H9 (cell line): ENCODE data around the gene MAPK8IP3. TPM values are rescaled to one million over a fixed set of nuclear protein-coding genes. Genes with fewer than 3 reads are reported as not detected.

ENCODE experiments used
- DNase-seq: peaks from one replicate; pipeline ENCODE4 v3.0.0-alpha.2; 2017
- H2AFZ ChIP-seq: one replicate; pipeline ENCODE4 v1.6.1; 2013; ENCODE audit warnings: mild to moderate bottlenecking, low read length, control low read depth, moderate library complexity
- H2AK5ac ChIP-seq: 2 replicates; pipeline ENCODE4 v1.6.1; 2013; ENCODE audit warnings: low read length, control low read depth, mixed read lengths; ENCODE audit not compliant: insufficient read length
- H2BK120ac ChIP-seq: one replicate; pipeline ENCODE4 v1.6.1; 2013; ENCODE audit warnings: low read depth, mild to moderate bottlenecking, low read length, control low read depth, inconsistent platforms; ENCODE audit not compliant: poor library complexity, severe bottlenecking
- H2BK12ac ChIP-seq: 2 replicates; pipeline ENCODE4 v1.6.1; 2013; ENCODE audit warnings: low read length, control low read depth, mixed read lengths, low read depth; ENCODE audit not compliant: insufficient read length
- H2BK15ac ChIP-seq: 2 replicates; pipeline ENCODE4 v1.6.1; 2013; ENCODE audit warnings: low read depth, low read length, control low read depth
- H2BK20ac ChIP-seq: one replicate; pipeline ENCODE4 v1.6.1; 2013; ENCODE audit warnings: low read depth, mild to moderate bottlenecking, low read length, control low read depth, inconsistent platforms; ENCODE audit not compliant: poor library complexity, severe bottlenecking
- H2BK5ac ChIP-seq: 2 replicates; pipeline ENCODE4 v1.6.1; 2013; ENCODE audit warnings: low read length, control low read depth, mixed read lengths; ENCODE audit not compliant: insufficient read length
- H3K14ac ChIP-seq: 2 replicates; pipeline ENCODE4 v1.6.1; 2013; ENCODE audit warnings: low read length, control low read depth; ENCODE audit not compliant: insufficient read depth
- H3K18ac ChIP-seq: 2 replicates; pipeline ENCODE4 v1.6.1; 2013; ENCODE audit warnings: low read depth, mild to moderate bottlenecking, mixed read lengths, low read length, control low read depth; ENCODE audit not compliant: insufficient read length
- H3K23ac ChIP-seq: 2 replicates; pipeline ENCODE4 v1.6.1; 2013; ENCODE audit warnings: low read length, control low read depth, mixed read lengths, low read depth; ENCODE audit not compliant: insufficient read length
- H3K23me2 ChIP-seq: 2 replicates; pipeline ENCODE4 v1.6.1; 2013; ENCODE audit warnings: low read depth, mild to moderate bottlenecking, mixed read lengths, low read length, control low read depth; ENCODE audit not compliant: insufficient read length, poor library complexity, severe bottlenecking
- H3K27ac ChIP-seq: 2 replicates; pipeline ENCODE4 v1.5.1; 2013; ENCODE audit warnings: low read length, control low read depth, mixed read lengths, low read depth; ENCODE audit not compliant: insufficient read length
- H3K27me3 ChIP-seq: 2 replicates; pipeline ENCODE4 v1.6.1; 2013; ENCODE audit warnings: low read length, control low read depth, inconsistent platforms; ENCODE audit not compliant: insufficient read depth
- H3K4ac ChIP-seq: 2 replicates; pipeline ENCODE4 v1.6.1; 2013; ENCODE audit warnings: low read depth, mild to moderate bottlenecking, control low read depth, inconsistent platforms, low read length, moderate library complexity
- H3K4me1 ChIP-seq: 2 replicates; pipeline ENCODE4 v1.6.1; 2013; ENCODE audit warnings: low read length, control low read depth, inconsistent platforms; ENCODE audit not compliant: insufficient read depth
- H3K4me2 ChIP-seq: 2 replicates; pipeline ENCODE4 v1.6.1; 2013; ENCODE audit warnings: low read length, control low read depth, mixed read lengths; ENCODE audit not compliant: insufficient read length, insufficient read depth
- H3K56ac ChIP-seq: 2 replicates; pipeline ENCODE4 v1.6.1; 2013; ENCODE audit warnings: low read depth, mild to moderate bottlenecking, mixed read lengths, low read length, control low read depth; ENCODE audit not compliant: insufficient read length
- H3K79me1 ChIP-seq: 2 replicates; pipeline ENCODE4 v1.6.1; 2013; ENCODE audit warnings: low read depth, mild to moderate bottlenecking, moderate library complexity, low read length, control low read depth, inconsistent platforms; ENCODE audit not compliant: insufficient read depth, poor library complexity, severe bottlenecking
- H3K79me2 ChIP-seq: 2 replicates; pipeline ENCODE4 v1.6.1; 2013; ENCODE audit warnings: low read length, control low read depth, inconsistent platforms; ENCODE audit not compliant: insufficient read depth
- H3K9ac ChIP-seq: 2 replicates; pipeline ENCODE4 v1.6.1; 2013; ENCODE audit warnings: low read length, control low read depth, mixed read lengths; ENCODE audit not compliant: insufficient read length; ENCODE audit errors: extremely low read depth
- H3K9me3 ChIP-seq: one replicate; pipeline ENCODE4 v1.6.1; 2013; ENCODE audit warnings: low read depth, low read length, inconsistent platforms; ENCODE audit not compliant: control insufficient read depth
- H3T11ph ChIP-seq: one replicate; pipeline ENCODE4 v1.6.1; 2013; ENCODE audit warnings: mild to moderate bottlenecking, low read length, control low read depth, inconsistent platforms
- H4K20me1 ChIP-seq: one replicate; pipeline ENCODE4 v1.6.1; 2013; ENCODE audit not compliant: control insufficient read depth, insufficient read length, insufficient read depth
- H4K5ac ChIP-seq: 2 replicates; pipeline ENCODE4 v1.6.1; 2013; ENCODE audit warnings: low read depth, mild to moderate bottlenecking, mixed read lengths, low read length, control low read depth; ENCODE audit not compliant: insufficient read length
- H4K8ac ChIP-seq: replicated peaks from 2 replicates; pipeline ENCODE4 v1.6.1; 2013; ENCODE audit warnings: low read length, control low read depth, mixed read lengths, low read depth; ENCODE audit not compliant: insufficient read length
- H4K91ac ChIP-seq: 2 replicates; pipeline ENCODE4 v1.6.1; 2013; ENCODE audit warnings: low read depth, mild to moderate bottlenecking, moderate library complexity, mixed read lengths, low read length, control low read depth; ENCODE audit not compliant: insufficient read length
- H3K27ac Mint-ChIP-seq, 3 experiments: 2 replicates in 2 of 3; 3 replicates in 1 of 3; pipeline ENCODE4 v1.8.0; 2020 to 2021; ENCODE audit warnings: mixed read lengths in 3 of 3, mild to moderate bottlenecking in 1 of 3, moderate library complexity in 1 of 3
- H3K27me3 Mint-ChIP-seq: 2 replicates; pipeline ENCODE4 v1.8.0; 2021; ENCODE audit warnings: low read depth, mild to moderate bottlenecking, moderate library complexity, mixed read lengths
- H3K36me3 Mint-ChIP-seq, 3 experiments: 2 replicates in 2 of 3; 3 replicates in 1 of 3; pipeline ENCODE4 v1.8.0; 2020 to 2021; ENCODE audit warnings: low read depth in 3 of 3, mixed read lengths in 3 of 3; ENCODE audit not compliant: insufficient read depth in 1 of 3
- H3K4me1 Mint-ChIP-seq, 2 experiments: 2 replicates each; pipeline ENCODE4 v1.8.0; 2020; ENCODE audit warnings: mixed read lengths in 2 of 2
- H3K4me3 Mint-ChIP-seq, 2 experiments: 2 replicates in 1 of 2; 3 replicates in 1 of 2; pipeline ENCODE4 v1.8.0; 2020 to 2021; ENCODE audit warnings: mild to moderate bottlenecking in 2 of 2, mixed read lengths in 2 of 2, moderate library complexity in 1 of 2
- H3K9me3 Mint-ChIP-seq, 2 experiments: 2 replicates in 1 of 2; 3 replicates in 1 of 2; pipeline ENCODE4 v1.8.0; 2020; ENCODE audit warnings: mild to moderate bottlenecking in 2 of 2, mixed read lengths in 2 of 2, moderate library complexity in 1 of 2
- CTCF ChIP-seq: fragments of 200-600 bp; sonication (generic); conservative IDR thresholded peaks from 3 replicates; pipeline ENCODE4 v1.8.0; 2021; ENCODE audit warnings: antibody characterized with exemption, mild to moderate bottlenecking
- WGBS: extraction: QIAGEN DNeasy Blood & Tissue Kit; methylation state at CpG from one replicate; pipeline ENCODE4 v1.1.7; 2013; ENCODE audit warnings: missing lambda C conversion rate, low lambda C conversion rate, mixed read lengths; ENCODE audit not compliant: insufficient read length; ENCODE audit errors: extremely low coverage; 5-methylcytosine and 5-hydroxymethylcytosine counted together
- total RNA-seq: library from RNA; stranded (reverse); gene quantifications from 2 replicates; pipeline ENCODE4 v1.2.1, GENCODE V29; 2021

The MAPK8IP3 gene
- total RNA-seq, 1 experiment from 2014 or later, result 51.3 TPM

DNA sequence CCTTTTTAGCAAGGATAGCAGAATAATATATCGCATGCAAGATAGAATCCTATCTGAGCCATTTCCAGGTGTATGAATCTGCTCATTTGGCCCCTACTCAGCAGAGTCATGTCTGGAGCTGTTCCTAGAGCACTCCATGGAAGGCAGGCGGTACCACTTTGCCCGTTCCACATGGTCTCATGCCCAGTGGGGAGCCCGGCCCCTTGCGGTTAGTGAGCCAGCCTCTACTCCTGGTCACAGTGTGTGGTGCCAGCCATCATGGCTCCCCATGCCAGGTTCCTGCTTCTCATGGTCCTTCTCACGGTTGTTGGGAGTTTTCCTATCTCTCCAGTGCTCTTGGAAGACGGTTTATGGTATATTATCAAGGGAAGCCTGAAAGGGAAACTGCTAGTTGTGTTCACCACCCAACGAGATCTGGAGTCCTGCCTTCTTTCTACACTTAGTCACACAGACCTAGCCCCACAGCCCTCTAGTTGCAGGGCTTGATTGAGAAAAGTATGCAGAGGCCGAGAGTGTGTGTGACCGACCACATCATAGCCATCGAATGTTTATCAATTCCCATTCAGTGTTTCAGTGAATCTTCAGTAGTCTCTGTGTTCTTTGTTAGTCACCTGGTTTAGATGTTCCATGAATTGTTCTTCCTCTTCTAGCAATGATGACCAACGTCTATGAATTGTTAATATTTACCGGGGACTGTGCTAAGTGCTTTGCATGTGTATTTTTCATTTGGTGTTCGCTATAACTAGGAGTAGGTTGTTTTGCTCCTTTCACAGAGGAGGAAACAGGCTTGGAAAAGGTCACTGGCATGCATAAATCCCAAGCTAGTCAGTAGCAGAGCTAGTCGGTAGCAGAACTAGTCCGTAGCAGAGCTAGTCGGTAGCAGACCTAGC lies 18.3 kb upstream of the MAPK8IP3 start:
- Histone ChIP-seq H3K4me2 (no peak overlapping the region), H3K9ac (no peak overlapping the region)
- H3K36me3 Mint-ChIP-seq, result peaks cover 35 to 85% (median 84%) of the 10 kb centered on the region in 3 experiments

More for the DNA sequence above, 18.3 kb upstream of the MAPK8IP3 start:
- DNase-seq, result no peak
- Histone ChIP-seq H3K27ac (no peak overlapping the region), H3K56ac (no peak overlapping the region), H3K9me3 (no peaks in the 10 kb centered on the region), H3K4me1 (no peaks in the 10 kb centered on the region; the same call in 1 of the 2 replicates), H4K5ac (no peak overlapping the region), H2BK120ac (no peak overlapping the region), H3K23me2 (no peaks in the 10 kb centered on the region), H3T11ph (no peak overlapping the region), H4K20me1 (no peaks in the 10 kb centered on the region), H2BK12ac (no peak overlapping the region), H3K14ac (no peak overlapping the region), H2BK20ac (no peak overlapping the region), H4K8ac (no peak overlapping the region), H3K79me2 (peaks cover 44% of the 10 kb centered on the region; the same call in 1 of the 2 replicates), H3K4ac (no peak overlapping the region), H3K79me1 (peaks cover 6% of the 10 kb centered on the region), H3K18ac (no peak overlapping the region), H3K23ac (no peak overlapping the region), H2AK5ac (no peak overlapping the region), H3K27me3 (no peaks in the 10 kb centered on the region; the same call in 1 of the 2 replicates), H2BK5ac (no peak overlapping the region), H2AFZ (no peak overlapping the region), H2BK15ac (no peak overlapping the region), H4K91ac (no peak overlapping the region)
- Mint-ChIP-seq H3K9me3 (no peaks in the 10 kb centered on the region), H3K27me3 (no peaks in the 10 kb centered on the region), H3K4me3 (no peak overlapping the region), H3K4me1 (no peaks in the 10 kb centered on the region), H3K27ac (peak overlapping the region in 1 of 3 experiments; percentile 8; a peak in 3 of 7 replicates)
- TF ChIP-seq CTCF, result no peak
- WGBS, result no CpG with 5 or more reads among the region's 17 CpGs
